ENCODE results near the gene AGBL2. TPM values are rescaled to one million over a fixed set of nuclear protein-coding genes. Genes with fewer than 3 reads are reported as not detected.
"Not testable (repeated sequence)": the region's sequence is repeated elsewhere in the genome, so short reads cannot be mapped to it uniquely, and the experiment has no call there.

Gene AGBL2
- polyA plus RNA-seq, 3 donors = 6.1 to 16.2 (median 13.1) TPM

GRCh38 chr11:47640506-47640905 is 74.7 kb downstream of the AGBL2 start:
- not testable (repeated sequence) for DNase-seq

- not testable (repeated sequence) for DNase-seq
Observed at GRCh38 chr11:47636331-47636730, 78.8 kb downstream of the AGBL2 start.

- DNase-seq = no peak
Observed at GRCh38 chr11:47631473-47631872, 83.7 kb downstream of the AGBL2 start.

GRCh38 chr11:47628026-47628425 is 87.1 kb downstream of the AGBL2 start:
- DNase-seq = no peak

- DNase-seq = no peak
Observed at GRCh38 chr11:47626234-47626633, 88.9 kb downstream of the AGBL2 start.

GRCh38 chr11:47620836-47621378 is 94.3 kb downstream of the AGBL2 start:
- DNase-seq = no peak

GRCh38 chr11:47617417-47617809 is 97.8 kb downstream of the AGBL2 start:
- no peak for DNase-seq

GRCh38 chr11:47616726-47617416 is 98.3 kb downstream of the AGBL2 start:
- DNase-seq = peak; percentile 54

- no peak for DNase-seq
Observed at GRCh38 chr11:47615249-47615648, 99.9 kb downstream of the AGBL2 start.

- DNase-seq = no peak
Observed at GRCh38 chr11:47611348-47611794, 103.8 kb downstream of the AGBL2 start.

- DNase-seq = no peak
Observed at GRCh38 chr11:47609675-47610074, 105.5 kb downstream of the AGBL2 start.

Other genes with a start within 250 kb of the AGBL2 start
- gene CELF1, start 162.2 kb downstream of the AGBL2 start, polyA plus RNA-seq (ENCODE audit: insufficient read length in 3 of 3) = 100 to 1,000 TPM in 2 of 3 donors, 10 to 100 TPM in 1; 91.7 to 120 (median 119) TPM
- gene PTPMT1, start 149.8 kb downstream of the AGBL2 start, polyA plus RNA-seq (ENCODE audit: insufficient read length in 3 of 3) = 10 to 100 TPM; 50.5 to 60.5 (median 55.3) TPM
- 10 to 100 TPM; 28.6 to 29.4 (median 29.0) TPM for gene KBTBD4, start 136.4 kb downstream of the AGBL2 start, polyA plus RNA-seq (ENCODE audit: insufficient read length in 3 of 3)
- 100 to 1,000 TPM; 140 to 150 (median 144) TPM for gene NDUFS3, start 136.3 kb downstream of the AGBL2 start, polyA plus RNA-seq (ENCODE audit: insufficient read length in 3 of 3)
- gene FAM180B, start 128.7 kb downstream of the AGBL2 start, polyA plus RNA-seq (ENCODE audit: insufficient read length in 3 of 3) = under 1 TPM; 0.26 to 0.70 (median 0.65) TPM
- gene C1QTNF4, start 121.0 kb downstream of the AGBL2 start, polyA plus RNA-seq (ENCODE audit: insufficient read length in 3 of 3) = 10 to 100 TPM in 2 of 3 donors, 1 to 10 TPM in 1; 6.8 to 14.3 (median 11.8) TPM
- 100 to 1,000 TPM; 122 to 130 (median 128) TPM for gene MTCH2, start 72.8 kb downstream of the AGBL2 start, polyA plus RNA-seq (ENCODE audit: insufficient read length in 3 of 3)
- gene FNBP4, start 52.0 kb upstream of the AGBL2 start, polyA plus RNA-seq (ENCODE audit: insufficient read length in 3 of 3) = 100 to 1,000 TPM in 2 of 3 donors, 10 to 100 TPM in 1; 86.8 to 205 (median 181) TPM
- 10 to 100 TPM; 59.3 to 74.5 (median 70.0) TPM for gene NUP160, start 133.0 kb upstream of the AGBL2 start, polyA plus RNA-seq (ENCODE audit: insufficient read length in 3 of 3)

All from renal pelvis (tissue), 4 donors.